Measurements from ENCODE around the gene LRRC58. TPM values are rescaled to one million over a fixed set of nuclear protein-coding genes. Genes with fewer than 3 reads are reported as not detected.
"Not testable (repeated sequence)": the region's sequence is repeated elsewhere in the genome, so short reads cannot be mapped to it uniquely, and the experiment has no call there.

Gene LRRC58
- total and polyA plus RNA-seq, 2 donors from 2014 or later: 6.4 to 23.1 TPM

DNA sequence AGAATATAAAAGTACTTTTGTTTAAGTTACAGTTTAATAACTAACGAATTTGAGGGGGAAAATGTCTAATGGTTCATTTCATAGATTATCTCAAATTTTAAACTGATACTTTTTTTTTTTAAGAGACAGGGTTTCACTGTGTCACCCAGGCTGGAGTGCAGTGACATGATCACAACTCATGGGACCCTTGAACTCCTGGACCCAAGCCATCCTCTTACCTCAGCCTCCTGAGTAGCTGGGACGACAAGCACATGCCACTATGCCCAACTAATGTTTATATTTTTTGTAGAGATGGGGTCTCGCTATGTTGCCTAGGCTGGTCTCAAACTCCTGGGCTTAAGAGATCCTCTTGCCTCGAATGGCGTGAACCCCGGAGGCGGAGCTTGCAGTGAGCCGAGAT, 16.5 kb downstream of the LRRC58 start:
- H3K27me3 ChIP-seq (ENCODE audit: control insufficient read depth, insufficient read depth, low read length): no peaks in the 10 kb centered on the region
- intact Hi-C loops (cut with DNase I): no loop called here
- no peak overlapping the region for H3K4me3 ChIP-seq (ENCODE audit: low read length in 3 of 3)
- H3K9me3 ChIP-seq (ENCODE audit: control insufficient read depth in 2 of 3, insufficient read depth in 1 of 3, low read length in 3 of 3): no peaks in the 10 kb centered on the region
- no peak overlapping the region for H3K9ac ChIP-seq (ENCODE audit: low read length in 3 of 3)
- TF ChIP-seq, protein P1, sequence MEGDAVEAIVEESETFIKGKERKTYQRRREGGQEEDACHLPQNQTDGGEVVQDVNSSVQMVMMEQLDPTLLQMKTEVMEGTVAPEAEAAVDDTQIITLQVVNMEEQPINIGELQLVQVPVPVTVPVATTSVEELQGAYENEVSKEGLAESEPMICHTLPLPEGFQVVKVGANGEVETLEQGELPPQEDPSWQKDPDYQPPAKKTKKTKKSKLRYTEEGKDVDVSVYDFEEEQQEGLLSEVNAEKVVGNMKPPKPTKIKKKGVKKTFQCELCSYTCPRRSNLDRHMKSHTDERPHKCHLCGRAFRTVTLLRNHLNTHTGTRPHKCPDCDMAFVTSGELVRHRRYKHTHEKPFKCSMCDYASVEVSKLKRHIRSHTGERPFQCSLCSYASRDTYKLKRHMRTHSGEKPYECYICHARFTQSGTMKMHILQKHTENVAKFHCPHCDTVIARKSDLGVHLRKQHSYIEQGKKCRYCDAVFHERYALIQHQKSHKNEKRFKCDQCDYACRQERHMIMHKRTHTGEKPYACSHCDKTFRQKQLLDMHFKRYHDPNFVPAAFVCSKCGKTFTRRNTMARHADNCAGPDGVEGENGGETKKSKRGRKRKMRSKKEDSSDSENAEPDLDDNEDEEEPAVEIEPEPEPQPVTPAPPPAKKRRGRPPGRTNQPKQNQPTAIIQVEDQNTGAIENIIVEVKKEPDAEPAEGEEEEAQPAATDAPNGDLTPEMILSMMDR (IDR thresholded peaks at IDR 0.05; ENCODE audit: borderline replicate concordance, extremely low read depth, insufficient read depth): no peak
- H3K27ac ChIP-seq (ENCODE audit: low read depth in 2 of 2, low read length in 2 of 2): no peak overlapping the region
- H3K36me3 ChIP-seq (ENCODE audit: control insufficient read depth in 2 of 3, insufficient read depth in 3 of 3, low read length in 3 of 3): peaks cover 6 to 23% (median 16%) of the 10 kb centered on the region in 3 donors
- FAIRE-seq: no peak
- DNase-seq: no peak
- peaks cover 0 to 8% (median 0%) of the 10 kb centered on the region in 3 donors for H3K4me1 ChIP-seq (ENCODE audit: control insufficient read depth in 2 of 3, insufficient read depth in 2 of 3, low read depth in 1 of 3, low read length in 3 of 3)

GRCh38 chr3:120331076-120331475, 18.1 kb downstream of the LRRC58 start:
- no peak overlapping the region for H3K4me3 ChIP-seq (ENCODE audit: low read length in 3 of 3)
- intact Hi-C loops (cut with DNase I): no loop called here
- H3K27ac ChIP-seq (ENCODE audit: low read depth in 2 of 2, low read length in 2 of 2): no peak overlapping the region
- H3K36me3 ChIP-seq (ENCODE audit: control insufficient read depth in 2 of 3, insufficient read depth in 3 of 3, low read length in 3 of 3): peaks cover 6 to 23% (median 16%) of the 10 kb centered on the region in 3 donors
- H3K4me1 ChIP-seq (ENCODE audit: control insufficient read depth in 2 of 3, insufficient read depth in 2 of 3, low read depth in 1 of 3, low read length in 3 of 3): peaks cover 0 to 8% (median 0%) of the 10 kb centered on the region in 3 donors
- no peaks in the 10 kb centered on the region for H3K9me3 ChIP-seq (ENCODE audit: control insufficient read depth in 2 of 3, insufficient read depth in 1 of 3, low read length in 3 of 3)
- DNase-seq (no peak), FAIRE-seq (no peak)
- no peaks in the 10 kb centered on the region for H3K27me3 ChIP-seq (ENCODE audit: control insufficient read depth, insufficient read depth, low read length)
- TF ChIP-seq, protein P1 (IDR thresholded peaks at IDR 0.05; ENCODE audit: borderline replicate concordance, extremely low read depth, insufficient read depth): no peak
- no peak overlapping the region for H3K9ac ChIP-seq (ENCODE audit: low read length in 3 of 3)

- Histone ChIP-seq H3K9ac (ENCODE audit: low read length in 3 of 3) (no peak overlapping the region), H3K4me3 (ENCODE audit: low read length in 3 of 3) (no peak overlapping the region), H3K4me1 (ENCODE audit: control insufficient read depth in 2 of 3, insufficient read depth in 2 of 3, low read depth in 1 of 3, low read length in 3 of 3) (no peaks in the 10 kb centered on the region), H3K27me3 (ENCODE audit: control insufficient read depth, insufficient read depth, low read length) (no peaks in the 10 kb centered on the region), H3K9me3 (ENCODE audit: control insufficient read depth in 2 of 3, insufficient read depth in 1 of 3, low read length in 3 of 3) (no peaks in the 10 kb centered on the region), H3K27ac (ENCODE audit: low read depth in 2 of 2, low read length in 2 of 2) (no peak overlapping the region), H3K36me3 (ENCODE audit: control insufficient read depth in 2 of 3, insufficient read depth in 3 of 3, low read length in 3 of 3) (peaks cover 6 to 13% (median 9%) of the 10 kb centered on the region in 3 donors)
- FAIRE-seq (no peak), DNase-seq (peak in 2 of 5 donors; percentile 32 to 35)
- TF ChIP-seq, protein P1 (IDR thresholded peaks at IDR 0.05; ENCODE audit: borderline replicate concordance, extremely low read depth, insufficient read depth): no peak
- intact Hi-C loops (cut with DNase I): no loop called here
These were observed 22.4 kb downstream of the LRRC58 start for GRCh38 chr3:120326784-120327183.

GRCh38 chr3:120324190-120324589, 25.0 kb downstream of the LRRC58 start:
- Histone ChIP-seq H3K9ac (ENCODE audit: low read length in 3 of 3) (no peak overlapping the region), H3K27me3 (ENCODE audit: control insufficient read depth, insufficient read depth, low read length) (no peaks in the 10 kb centered on the region), H3K9me3 (ENCODE audit: control insufficient read depth in 2 of 3, insufficient read depth in 1 of 3, low read length in 3 of 3) (no peaks in the 10 kb centered on the region), H3K36me3 (ENCODE audit: control insufficient read depth in 2 of 3, insufficient read depth in 3 of 3, low read length in 3 of 3) (peaks cover 0 to 2% (median 2%) of the 10 kb centered on the region in 3 donors), H3K4me3 (ENCODE audit: low read length in 3 of 3) (no peak overlapping the region), H3K27ac (ENCODE audit: low read depth in 2 of 2, low read length in 2 of 2) (no peak overlapping the region), H3K4me1 (ENCODE audit: control insufficient read depth in 2 of 3, insufficient read depth in 2 of 3, low read depth in 1 of 3, low read length in 3 of 3) (no peaks in the 10 kb centered on the region)
- DNase-seq (no peak), FAIRE-seq (no peak)
- intact Hi-C loops (cut with DNase I): no loop called here
- TF ChIP-seq, protein P1 (IDR thresholded peaks at IDR 0.05; ENCODE audit: borderline replicate concordance, extremely low read depth, insufficient read depth): no peak

- H3K27ac ChIP-seq (ENCODE audit: low read depth in 2 of 2, low read length in 2 of 2); H3K9me3 ChIP-seq (ENCODE audit: control insufficient read depth in 2 of 3, insufficient read depth in 1 of 3, low read length in 3 of 3); H3K4me3 ChIP-seq (ENCODE audit: low read length in 3 of 3); H3K36me3 ChIP-seq (ENCODE audit: control insufficient read depth in 2 of 3, insufficient read depth in 3 of 3, low read length in 3 of 3); intact Hi-C loops (cut with DNase I); H3K9ac ChIP-seq (ENCODE audit: low read length in 3 of 3); H3K27me3 ChIP-seq (ENCODE audit: control insufficient read depth, insufficient read depth, low read length); H3K4me1 ChIP-seq (ENCODE audit: control insufficient read depth in 2 of 3, insufficient read depth in 2 of 3, low read depth in 1 of 3, low read length in 3 of 3); FAIRE-seq; DNase-seq: not testable (repeated sequence)
These were observed 25.4 kb downstream of the LRRC58 start for GRCh38 chr3:120323761-120324160.

All from kidney (tissue), 14 donors.